ENCODE results near the gene TLCD4. TPM values are rescaled to one million over a fixed set of nuclear protein-coding genes. Genes with fewer than 3 reads are reported as not detected.

Gene TLCD4
- total RNA-seq, 1 experiment from 2014 or later, result 12.1 TPM

DNA sequence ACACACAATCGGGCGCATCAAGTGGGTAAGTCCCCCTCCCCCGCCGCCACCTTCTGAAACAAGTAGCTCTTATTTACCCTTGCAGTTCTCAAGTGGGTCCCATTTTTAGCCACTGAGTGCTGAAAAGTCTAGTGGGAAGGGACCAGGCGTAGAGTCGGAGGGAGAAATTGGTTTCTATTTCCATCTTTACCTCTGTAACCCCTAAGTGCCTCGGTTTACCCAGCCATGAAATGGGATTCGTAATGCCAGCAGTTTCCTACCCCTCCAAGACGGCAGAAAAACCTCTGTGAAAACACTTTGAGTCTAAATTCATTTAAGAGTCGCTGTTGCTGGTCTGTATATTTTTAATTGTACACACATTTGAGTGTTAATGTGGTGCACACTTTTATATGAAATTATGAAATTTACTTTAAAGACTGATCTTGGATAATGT lies 928 bp downstream of the TLCD4 start:
- Histone ChIP-seq H3K4me1 (ENCODE audit: control insufficient read depth in 1 of 2, insufficient read depth in 2 of 2, low read length in 2 of 2) (peaks cover 7 to 18% of the 10 kb centered on the region in 2 experiments; a peak in 3 of 4 replicates), H3K27ac (ENCODE audit: low read depth, low read length) (peak overlapping the region; percentile 79), H3K36me3 (ENCODE audit: control insufficient read depth in 1 of 2, insufficient read depth in 2 of 2, low read length in 2 of 2) (no peaks in the 10 kb centered on the region), H3K4me3 (replicated peaks in 1 of 2; ENCODE audit: low read depth in 1 of 2, low read length in 2 of 2) (peak overlapping the region; percentile 71 to 76), H4K20me1 (ENCODE audit: insufficient read depth) (no peaks in the 10 kb centered on the region), H3K9me3 (ENCODE audit: control insufficient read depth in 1 of 2, insufficient read depth in 1 of 2, low read depth in 1 of 2, low read length in 2 of 2) (no peaks in the 10 kb centered on the region), H3K79me2 (ENCODE audit: insufficient read depth, low read length) (peaks cover 5% of the 10 kb centered on the region; the same call in 1 of the 2 replicates), H3K9me2 (ENCODE audit: insufficient read depth) (no peaks in the 10 kb centered on the region), H2AFZ (ENCODE audit: low read depth, low read length, poor library complexity, severe bottlenecking) (peak overlapping the region; percentile 81), H3K27me3 (ENCODE audit: insufficient read depth, low read length) (no peaks in the 10 kb centered on the region), H3K9ac (ENCODE audit: low read length) (peak overlapping the region; percentile 63), H3K4me2 (ENCODE audit: low read length) (peak overlapping the region; percentile 82)
- POLR2A ChIA-PET, result no interaction called here
- intact Hi-C loops (cut with micrococcal nuclease), result no loop called here
- RAD21 ChIA-PET (ENCODE audit: low non-redundant PET in 1 of 2, low total read pairs in 2 of 2, uncharacterized antibody in 2 of 2, unreplicated experiment in 2 of 2), result interaction anchor here in 1 of 2 experiments (0.6 kb wide), 1 partner anchor 116 kb away, joined by 3 read pairs; no protein-coding TSS in a partner anchor
- no peak for TF ChIP-seq CEBPB (IDR thresholded peaks at IDR 0.05; ENCODE audit: low read depth)
- CTCF ChIA-PET, result interaction anchor here (0.6 to 1.8 kb wide), 4 partner anchors 10 to 263 kb away, joined by 3 to 8 read pairs (median 6); partner anchors contain the start of gene RWDD3
- no peak for DNase-seq (ENCODE audit: low read depth, low spot score)
- no peak; the same call in 1 of the 2 replicates for ATAC-seq
- no TSS peak for BruUV-seq (replicated peaks)

GRCh38 chr1:95118710-95119109 lies 1.6 kb downstream of the TLCD4 start:
- Histone ChIP-seq H3K27me3 (ENCODE audit: insufficient read depth, low read length) (no peaks in the 10 kb centered on the region), H3K4me2 (ENCODE audit: low read length) (peak overlapping the region; percentile 82; the same call in 1 of the 2 replicates), H3K9ac (ENCODE audit: low read length) (no peak overlapping the region), H3K4me3 (replicated peaks in 1 of 2; ENCODE audit: low read depth in 1 of 2, low read length in 2 of 2) (0 out of 4 replicates have a peak overlapping the region, but pooled peaks of 1 of the 2 experiments have one; percentile 76), H3K9me3 (ENCODE audit: control insufficient read depth in 1 of 2, insufficient read depth in 1 of 2, low read depth in 1 of 2, low read length in 2 of 2) (no peaks in the 10 kb centered on the region), H3K4me1 (ENCODE audit: control insufficient read depth in 1 of 2, insufficient read depth in 2 of 2, low read length in 2 of 2) (peaks cover 7 to 18% of the 10 kb centered on the region in 2 experiments; a peak in 3 of 4 replicates), H4K20me1 (ENCODE audit: insufficient read depth) (no peaks in the 10 kb centered on the region), H3K79me2 (ENCODE audit: insufficient read depth, low read length) (peaks cover 5% of the 10 kb centered on the region; the same call in 1 of the 2 replicates), H2AFZ (ENCODE audit: low read depth, low read length, poor library complexity, severe bottlenecking) (no peak overlapping the region), H3K27ac (ENCODE audit: low read depth, low read length) (no peak overlapping the region), H3K36me3 (ENCODE audit: control insufficient read depth in 1 of 2, insufficient read depth in 2 of 2, low read length in 2 of 2) (no peaks in the 10 kb centered on the region), H3K9me2 (ENCODE audit: insufficient read depth) (no peaks in the 10 kb centered on the region)
- RAD21 ChIA-PET (ENCODE audit: low non-redundant PET in 1 of 2, low total read pairs in 2 of 2, uncharacterized antibody in 2 of 2, unreplicated experiment in 2 of 2), result no interaction called here
- BruUV-seq (replicated peaks), result TSS peak; percentile 60
- CTCF ChIA-PET, result no interaction called here
- ATAC-seq (no peak), DNase-seq (ENCODE audit: low read depth, low spot score) (no peak)
- no peak for TF ChIP-seq YY1 (IDR thresholded peaks at IDR 0.05; ENCODE audit: extremely low read depth, insufficient replicate concordance, low read depth, low read length)
- TF ChIP-seq FOSL1 (IDR thresholded peaks at IDR 0.05; ENCODE audit: low read depth), result no peak
- no peak for TF ChIP-seq CTCF (IDR thresholded peaks at IDR 0.05 in 2 of 3, conservative IDR thresholded peaks at IDR 0.05 in 1 of 3; ENCODE audit: borderline replicate concordance in 1 of 3, insufficient read depth in 1 of 3, low read depth in 2 of 3, low read length in 2 of 3)
- TF ChIP-seq RAD21 (IDR thresholded peaks at IDR 0.05; ENCODE audit: low read depth), result no peak
- no peak for TF ChIP-seq CBX3 (IDR thresholded peaks at IDR 0.05; ENCODE audit: low read depth)
- no peak for TF ChIP-seq REST (IDR thresholded peaks at IDR 0.05; ENCODE audit: low read depth)
- no peak for TF ChIP-seq SP1 (IDR thresholded peaks at IDR 0.05; ENCODE audit: low read depth)
- no peak for TF ChIP-seq ZNF274 (IDR thresholded peaks at IDR 0.05; ENCODE audit: low read depth, low read length)
- no peak for TF ChIP-seq JUND (IDR thresholded peaks at IDR 0.05)
- no peak for TF ChIP-seq EZH2 (IDR thresholded peaks at IDR 0.05)
- TF ChIP-seq POLR2A (IDR thresholded peaks at IDR 0.05; ENCODE audit: borderline replicate concordance, extremely low read depth, insufficient read depth, insufficient read length), result no peak
- no peak for TF ChIP-seq EGR1 (IDR thresholded peaks at IDR 0.05; ENCODE audit: low read depth)
- intact Hi-C loops (cut with micrococcal nuclease), result no loop called here
- POLR2A ChIA-PET, result no interaction called here
